ACC112 (cell line): ENCODE results near the gene ACSF3.
A peak's percentile ranks its signal among the peaks of the same experiment; 100 is the strongest.
"Not testable (repeated sequence)": the region's sequence is repeated elsewhere in the genome, so short reads cannot be mapped to it uniquely, and the experiment has no call there.

Experiments used
- H2AFZ ChIP-seq: fragments of 200-600 bp; sonication (generic); one replicate; pipeline ENCODE4 v1.6.0; 2017; ENCODE audit warnings: antibody characterized with exemption, low read length; ENCODE audit not compliant: unreplicated experiment
- H3K27ac ChIP-seq: fragments of 200-600 bp; sonication (generic); 2 replicates; pipeline ENCODE4 v1.5.1; 2014; ENCODE audit warnings: low read depth, mild to moderate bottlenecking, antibody characterized with exemption, low read length, moderate library complexity
- H3K27me3 ChIP-seq: fragments of 200-600 bp; sonication (generic); 2 replicates; pipeline ENCODE4 v1.6.1; 2014; ENCODE audit warnings: mild to moderate bottlenecking, antibody characterized with exemption, low read length, moderate library complexity, mixed read lengths; ENCODE audit not compliant: insufficient read depth
- H3K36me3 ChIP-seq: fragments of 200-600 bp; sonication (generic); 2 replicates; pipeline ENCODE4 v1.6.1; 2016; ENCODE audit warnings: mild to moderate bottlenecking, antibody characterized with exemption, low read length, moderate library complexity, mixed read lengths; ENCODE audit not compliant: insufficient read depth
- H3K4me1 ChIP-seq: fragments of 200-600 bp; sonication (generic); one replicate; pipeline ENCODE4 v1.6.1; 2016; ENCODE audit warnings: low read length, mixed read lengths; ENCODE audit not compliant: insufficient read depth, unreplicated experiment, control insufficient read depth
- H3K4me3 ChIP-seq: fragments of 200-600 bp; sonication (generic); 2 replicates; pipeline ENCODE4 v1.5.1; 2014; ENCODE audit warnings: mild to moderate bottlenecking, low read depth, low read length
- H3K79me2 ChIP-seq: fragments of 200-600 bp; sonication (generic); one replicate; pipeline ENCODE4 v1.6.0; 2016; ENCODE audit warnings: low read length; ENCODE audit not compliant: control insufficient read depth, unreplicated experiment, insufficient read depth

The ACSF3 gene

GRCh38 chr16:89165681-89165979 lies 72.0 kb downstream of the ACSF3 start:
- H2AFZ ChIP-seq, H3K4me1 ChIP-seq: not testable (repeated sequence)
- H3K27me3 ChIP-seq, result peaks cover 11% of the 10 kb centered on the region

GRCh38 chr16:89166696-89167424 lies 73.2 kb downstream of the ACSF3 start:
- Histone ChIP-seq H3K4me3 (no peak overlapping the region), H2AFZ (peak overlapping the region; percentile 40), H3K27me3 (peaks cover 15% of the 10 kb centered on the region), H3K27ac (no peak overlapping the region), H3K4me1 (peaks cover 9% of the 10 kb centered on the region), H3K36me3 (no peaks in the 10 kb centered on the region), H3K79me2 (no peaks in the 10 kb centered on the region)

More at GRCh38 chr16:89165681-89165979, 72.0 kb downstream of the ACSF3 start:
- H3K27ac ChIP-seq, H3K79me2 ChIP-seq, H3K36me3 ChIP-seq, H3K4me3 ChIP-seq: not testable (repeated sequence)

- Histone ChIP-seq H3K79me2 (no peaks in the 10 kb centered on the region), H3K27ac (no peak overlapping the region), H3K36me3 (no peaks in the 10 kb centered on the region), H2AFZ (no peak overlapping the region), H3K4me1 (peaks cover 9% of the 10 kb centered on the region), H3K4me3 (no peak overlapping the region), H3K27me3 (peaks cover 15% of the 10 kb centered on the region)
Measured at GRCh38 chr16:89167425-89167941, 73.8 kb downstream of the ACSF3 start.

GRCh38 chr16:89168381-89169189 lies 74.9 kb downstream of the ACSF3 start:
- no peaks in the 10 kb centered on the region for H3K36me3 ChIP-seq
- peaks cover 9% of the 10 kb centered on the region for H3K4me1 ChIP-seq
- peaks cover 15% of the 10 kb centered on the region for H3K27me3 ChIP-seq
- no peak overlapping the region for H2AFZ ChIP-seq
- H3K4me3 ChIP-seq, result no peak overlapping the region
- no peaks in the 10 kb centered on the region for H3K79me2 ChIP-seq
- H3K27ac ChIP-seq, result no peak overlapping the region

GRCh38 chr16:89169778-89170177 lies 76.1 kb downstream of the ACSF3 start:
- Histone ChIP-seq H3K36me3 (no peaks in the 10 kb centered on the region), H3K27me3 (peaks cover 15% of the 10 kb centered on the region), H2AFZ (no peak overlapping the region), H3K27ac (no peak overlapping the region), H3K4me1 (peaks cover 9% of the 10 kb centered on the region), H3K4me3 (no peak overlapping the region), H3K79me2 (no peaks in the 10 kb centered on the region)

GRCh38 chr16:89170346-89171215 lies 76.9 kb downstream of the ACSF3 start:
- Histone ChIP-seq H3K27ac (no peak overlapping the region), H3K4me3 (no peak overlapping the region), H2AFZ (no peak overlapping the region), H3K27me3 (peaks cover 15% of the 10 kb centered on the region), H3K79me2 (no peaks in the 10 kb centered on the region), H3K4me1 (peaks cover 9% of the 10 kb centered on the region), H3K36me3 (no peaks in the 10 kb centered on the region)

- no peaks in the 10 kb centered on the region for H3K79me2 ChIP-seq
- H3K4me1 ChIP-seq, result peaks cover 9% of the 10 kb centered on the region
- no peak within 1 kb of the TSS for H3K27ac ChIP-seq
- H3K4me3 ChIP-seq, result peak within 1 kb of the TSS; percentile 5; the same call in 1 of the 2 replicates
- no peaks in the 10 kb centered on the region for H3K36me3 ChIP-seq
- peaks cover 15% of the 10 kb centered on the region for H3K27me3 ChIP-seq
- H2AFZ ChIP-seq, result no peak within 1 kb of the TSS
Measured at GRCh38 chr16:89171216-89172170, 77.8 kb downstream of the ACSF3 start, which contains the start of gene CDH15. Gene CDH15, plus strand, starts transcription at chr16:89171748. Its CDS starts 84 bp downstream, at chr16:89171832.

GRCh38 chr16:89172171-89172527 lies 78.5 kb downstream of the ACSF3 start:
- H3K4me1 ChIP-seq, result peaks cover 2% of the 10 kb centered on the region
- H3K4me3 ChIP-seq, result no peak overlapping the region
- no peak overlapping the region for H2AFZ ChIP-seq
- peaks cover 15% of the 10 kb centered on the region for H3K27me3 ChIP-seq
- no peak overlapping the region for H3K27ac ChIP-seq
- no peaks in the 10 kb centered on the region for H3K79me2 ChIP-seq
- H3K36me3 ChIP-seq, result no peaks in the 10 kb centered on the region

- no peaks in the 10 kb centered on the region for H3K79me2 ChIP-seq
- H3K36me3 ChIP-seq, result no peaks in the 10 kb centered on the region
- no peak overlapping the region for H2AFZ ChIP-seq
- H3K4me3 ChIP-seq, result no peak overlapping the region
- no peaks in the 10 kb centered on the region for H3K4me1 ChIP-seq
- peaks cover 15% of the 10 kb centered on the region for H3K27me3 ChIP-seq
- no peak overlapping the region for H3K27ac ChIP-seq
Measured at GRCh38 chr16:89172528-89173173, 79.0 kb downstream of the ACSF3 start.
